ENCODE results near the gene CABLES2. TPM values are rescaled to one million over a fixed set of nuclear protein-coding genes. Genes with fewer than 3 reads are reported as not detected.

Gene CABLES2
- total RNA-seq, 1 donor from 2014 or later: 8.1 TPM

DNA sequence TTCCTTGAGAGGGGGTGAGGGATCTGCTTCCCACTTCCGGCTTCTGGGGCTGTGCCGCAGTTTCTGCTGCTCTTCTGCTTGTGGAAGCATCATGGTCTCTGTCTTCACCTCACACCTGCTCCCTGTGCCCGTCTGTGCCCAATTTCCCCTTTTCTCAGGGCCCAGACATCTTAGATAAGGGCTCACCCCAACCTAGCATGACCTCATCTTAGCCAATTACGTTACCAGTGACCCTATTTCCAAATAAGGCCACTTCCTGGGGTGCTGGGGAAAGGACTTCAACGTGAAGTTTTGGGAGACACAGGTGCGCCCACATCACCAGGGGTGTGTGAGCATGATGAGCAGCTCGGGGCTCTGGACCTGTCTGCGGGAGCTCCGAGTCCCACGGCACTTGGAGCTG is 41.0 kb upstream of the CABLES2 start:
- Mint-ChIP-seq H3K27me3 (ENCODE audit: insufficient read depth, low read depth) (peaks cover 22% of the 10 kb centered on the region), H3K27ac (no peak overlapping the region), H3K4me1 (peaks cover 30% of the 10 kb centered on the region), H3K4me3 (peak overlapping the region; percentile 25), H3K36me3 (no peaks in the 10 kb centered on the region), H3K9me3 (no peaks in the 10 kb centered on the region)
- no peak overlapping the region for H3K4me2 ChIP-seq
- peaks cover 13% of the 10 kb centered on the region for H3K4me1 ChIP-seq
- H3F3A ChIP-seq (ENCODE audit: low read depth): no peaks in the 10 kb centered on the region
- no peaks in the 10 kb centered on the region for H3K79me2 ChIP-seq (ENCODE audit: low read depth)
- no peaks in the 10 kb centered on the region for H3K27me3 ChIP-seq
- DNase-seq (ENCODE audit: low spot score): no peak
- H3K9me3 ChIP-seq (ENCODE audit: low read depth): no peaks in the 10 kb centered on the region
- H3K4me3 ChIP-seq: no peak overlapping the region
- no peaks in the 10 kb centered on the region for H3K36me3 ChIP-seq
- TF ChIP-seq, protein P1, sequence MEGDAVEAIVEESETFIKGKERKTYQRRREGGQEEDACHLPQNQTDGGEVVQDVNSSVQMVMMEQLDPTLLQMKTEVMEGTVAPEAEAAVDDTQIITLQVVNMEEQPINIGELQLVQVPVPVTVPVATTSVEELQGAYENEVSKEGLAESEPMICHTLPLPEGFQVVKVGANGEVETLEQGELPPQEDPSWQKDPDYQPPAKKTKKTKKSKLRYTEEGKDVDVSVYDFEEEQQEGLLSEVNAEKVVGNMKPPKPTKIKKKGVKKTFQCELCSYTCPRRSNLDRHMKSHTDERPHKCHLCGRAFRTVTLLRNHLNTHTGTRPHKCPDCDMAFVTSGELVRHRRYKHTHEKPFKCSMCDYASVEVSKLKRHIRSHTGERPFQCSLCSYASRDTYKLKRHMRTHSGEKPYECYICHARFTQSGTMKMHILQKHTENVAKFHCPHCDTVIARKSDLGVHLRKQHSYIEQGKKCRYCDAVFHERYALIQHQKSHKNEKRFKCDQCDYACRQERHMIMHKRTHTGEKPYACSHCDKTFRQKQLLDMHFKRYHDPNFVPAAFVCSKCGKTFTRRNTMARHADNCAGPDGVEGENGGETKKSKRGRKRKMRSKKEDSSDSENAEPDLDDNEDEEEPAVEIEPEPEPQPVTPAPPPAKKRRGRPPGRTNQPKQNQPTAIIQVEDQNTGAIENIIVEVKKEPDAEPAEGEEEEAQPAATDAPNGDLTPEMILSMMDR (IDR thresholded peaks at IDR 0.05): no peak
- TF ChIP-seq EZH2phosphoT487 (IDR thresholded peaks at IDR 0.05) (no peak), EZH2 (IDR thresholded peaks at IDR 0.05) (no peak)
- no peak overlapping the region for H3K9ac ChIP-seq
- H2AFZ ChIP-seq (replicated peaks): no peak overlapping the region
- no peak overlapping the region for H3K27ac ChIP-seq
- H4K20me1 ChIP-seq (ENCODE audit: low read depth): no peaks in the 10 kb centered on the region

DNA sequence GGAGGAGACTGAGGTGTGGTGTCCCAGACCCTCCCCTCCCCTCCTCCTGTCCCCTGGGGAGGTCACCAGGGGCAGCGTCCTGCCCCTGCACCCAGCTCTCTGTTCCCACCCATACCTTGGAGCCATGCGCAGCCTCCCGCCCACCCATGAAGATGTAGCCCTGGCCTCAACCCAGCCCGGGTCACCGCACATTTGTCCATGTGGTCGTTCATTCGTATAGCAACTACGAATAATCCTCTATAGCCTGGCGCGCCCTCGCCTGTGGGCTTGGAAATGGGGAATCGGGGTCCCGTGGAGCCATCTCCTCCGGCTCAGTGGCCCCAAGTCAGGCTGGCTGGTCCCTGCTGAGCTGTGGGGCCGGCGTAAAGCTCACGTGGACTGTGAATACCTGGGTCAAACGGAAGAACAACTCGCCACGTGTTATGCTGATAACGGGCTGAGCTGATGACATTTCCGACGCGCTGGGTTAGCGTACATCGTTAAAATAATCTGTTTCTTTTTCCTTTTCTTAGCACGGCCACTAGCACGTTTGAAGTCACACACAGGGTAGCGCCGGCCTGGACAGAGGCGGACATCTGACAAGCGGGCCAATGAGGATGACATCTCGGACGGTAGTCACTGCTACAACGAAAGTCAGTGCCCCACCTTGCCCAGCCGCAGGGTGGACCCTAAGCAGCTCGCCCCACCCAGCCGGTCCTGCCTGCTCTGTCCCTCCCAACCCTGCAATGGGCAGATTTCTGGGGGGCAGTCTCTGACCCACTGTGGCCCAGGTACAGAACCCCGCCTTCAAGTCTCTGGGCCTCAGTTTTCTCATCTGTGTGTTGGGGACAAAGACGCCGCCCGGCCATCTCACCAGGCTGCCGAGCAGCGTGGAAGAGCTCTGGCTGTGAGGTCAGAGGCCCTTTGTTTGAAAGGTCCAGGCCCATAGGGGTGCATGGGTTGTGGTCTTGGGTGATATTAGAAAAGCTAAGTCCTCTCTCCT is 40.1 kb upstream of the CABLES2 start:
- peaks cover 13% of the 10 kb centered on the region for H3K4me1 ChIP-seq
- H3K9me3 ChIP-seq (ENCODE audit: low read depth): no peaks in the 10 kb centered on the region
- no peak for TF ChIP-seq EZH2phosphoT487 (IDR thresholded peaks at IDR 0.05)
- H3K79me2 ChIP-seq (ENCODE audit: low read depth): no peaks in the 10 kb centered on the region
- H3K4me1 Mint-ChIP-seq: peaks cover 30% of the 10 kb centered on the region
- H3K4me3 ChIP-seq: no peak overlapping the region
- no peak overlapping the region for H2AFZ ChIP-seq (replicated peaks)
- no peaks in the 10 kb centered on the region for H3K36me3 ChIP-seq
- no peaks in the 10 kb centered on the region for H3K27me3 ChIP-seq
- H3F3A ChIP-seq (ENCODE audit: low read depth): no peaks in the 10 kb centered on the region
- no peaks in the 10 kb centered on the region for H3K9me3 Mint-ChIP-seq
- no peak overlapping the region for H3K27ac ChIP-seq
- no peaks in the 10 kb centered on the region for H3K36me3 Mint-ChIP-seq
- peaks cover 26% of the 10 kb centered on the region for H3K27me3 Mint-ChIP-seq (ENCODE audit: insufficient read depth, low read depth)
- no peak overlapping the region for H3K4me2 ChIP-seq
- no peaks in the 10 kb centered on the region for H4K20me1 ChIP-seq (ENCODE audit: low read depth)
- H3K4me3 Mint-ChIP-seq: no peak overlapping the region
- H3K9ac ChIP-seq: no peak overlapping the region
- no peak for DNase-seq (ENCODE audit: low spot score)
- peak overlapping the region; percentile 93 for H3K27ac Mint-ChIP-seq

DNA sequence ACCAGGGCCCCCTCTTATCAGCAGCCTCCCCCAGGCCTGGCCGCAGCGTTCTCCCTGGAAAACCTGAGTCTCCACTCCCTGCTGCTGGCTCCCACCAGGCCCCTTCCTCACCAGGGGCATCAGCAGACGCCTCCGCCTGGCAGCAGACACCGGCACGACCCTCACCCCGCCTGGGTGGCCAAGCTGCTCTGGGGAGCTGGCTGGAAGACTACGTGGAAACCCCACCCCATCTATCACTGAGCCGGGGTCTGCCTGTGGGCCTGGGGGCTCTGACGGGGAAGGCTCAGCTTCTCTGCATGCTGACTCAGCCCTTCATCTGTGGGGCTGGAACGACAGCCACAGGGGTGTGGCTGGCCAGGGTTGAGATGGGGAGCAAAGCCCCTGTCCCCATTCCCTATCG is 39.4 kb upstream of the CABLES2 start:
- Histone ChIP-seq H3K9me3 (ENCODE audit: low read depth) (no peaks in the 10 kb centered on the region), H3K4me3 (no peak overlapping the region), H2AFZ (replicated peaks) (no peak overlapping the region), H3K27me3 (no peaks in the 10 kb centered on the region), H3F3A (ENCODE audit: low read depth) (no peaks in the 10 kb centered on the region), H3K36me3 (no peaks in the 10 kb centered on the region), H3K4me2 (no peak overlapping the region), H3K27ac (no peak overlapping the region), H3K9ac (no peak overlapping the region), H3K4me1 (peaks cover 13% of the 10 kb centered on the region), H4K20me1 (ENCODE audit: low read depth) (no peaks in the 10 kb centered on the region), H3K79me2 (ENCODE audit: low read depth) (no peaks in the 10 kb centered on the region)
- TF ChIP-seq EZH2 (IDR thresholded peaks at IDR 0.05) (no peak), EZH2phosphoT487 (IDR thresholded peaks at IDR 0.05) (no peak)
- TF ChIP-seq, protein P1 (IDR thresholded peaks at IDR 0.05): no peak
- Mint-ChIP-seq H3K4me3 (no peak overlapping the region), H3K9me3 (no peaks in the 10 kb centered on the region), H3K4me1 (peaks cover 30% of the 10 kb centered on the region), H3K27ac (no peak overlapping the region), H3K36me3 (no peaks in the 10 kb centered on the region), H3K27me3 (ENCODE audit: insufficient read depth, low read depth) (peaks cover 26% of the 10 kb centered on the region)
- DNase-seq (ENCODE audit: low spot score): no peak
